Activated T-cell treated with anti-CD3 and anti-CD28 coated beads for 1 hour (primary cell): ENCODE results near the gene EMILIN3.

Source experiments
- DNase-seq: peaks from one replicate; pipeline ENCODE4 v3.0.0-alpha.2; 2020; ENCODE audit warnings: low read depth

EMILIN3 gene

DNA sequence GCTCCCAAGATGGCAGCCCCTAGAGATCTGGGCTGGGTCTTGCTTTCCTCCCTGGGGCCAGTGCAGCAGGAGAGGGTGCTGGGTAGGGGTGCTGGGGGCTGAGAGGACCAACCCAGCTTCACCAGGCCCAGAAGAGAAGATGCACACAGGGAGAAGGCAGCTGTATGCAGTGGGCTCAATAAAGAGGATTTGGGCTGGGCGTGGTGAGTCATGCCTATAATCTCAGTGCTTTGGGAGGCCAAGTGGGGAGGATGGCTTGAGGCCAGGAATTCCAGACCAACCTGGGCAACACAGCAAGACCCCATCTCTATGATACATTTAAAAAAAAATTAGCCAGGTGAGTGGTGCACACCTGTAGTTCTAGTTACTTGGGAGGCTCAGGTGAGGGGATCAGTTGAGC, 25.7 kb upstream of the EMILIN3 start:
- DNase-seq, result no peak

DNA sequence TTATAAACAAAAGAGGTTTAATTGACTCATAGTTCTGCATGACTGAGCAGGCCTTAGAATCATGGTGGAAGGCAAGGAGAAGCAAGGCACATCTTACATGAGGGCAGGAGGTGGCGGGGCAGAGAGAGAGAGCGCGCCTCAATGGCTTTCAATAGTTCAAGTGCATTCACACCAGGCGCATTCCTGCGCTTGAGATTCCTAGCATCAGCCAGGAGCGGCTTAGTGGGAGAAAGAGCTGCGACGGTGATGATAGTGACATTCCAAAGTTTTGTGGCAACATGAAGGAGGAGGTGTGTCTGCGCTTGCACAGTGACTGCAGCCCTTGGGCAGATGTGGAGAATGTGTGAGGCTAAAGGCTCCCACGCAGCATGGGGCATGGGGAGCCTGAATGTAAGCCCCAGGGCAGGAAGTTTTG, 25.0 kb upstream of the EMILIN3 start:
- no peak for DNase-seq

- DNase-seq, result no peak
Measured at GRCh38 chr20:41390889-41391288, 24.3 kb upstream of the EMILIN3 start.

DNA sequence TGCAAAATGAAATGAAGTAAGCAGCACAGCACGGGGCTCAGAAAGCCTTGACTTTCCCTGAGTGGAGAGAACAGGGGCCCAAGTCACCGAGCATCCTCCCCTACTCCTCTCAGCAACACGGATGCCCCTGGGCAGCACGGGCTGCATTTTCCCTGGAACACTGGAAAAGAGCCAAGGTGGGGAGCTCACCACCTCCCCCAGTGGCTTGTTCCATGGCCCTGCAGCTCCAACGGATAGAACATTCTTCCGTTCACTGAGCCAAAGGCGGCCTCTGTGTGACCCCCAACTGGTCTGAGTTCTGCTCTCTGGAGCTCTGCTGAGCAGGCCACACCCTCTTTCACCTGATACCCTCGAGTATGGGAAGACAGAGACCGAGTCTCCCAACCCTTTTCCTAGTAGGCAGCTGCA, 20.8 kb upstream of the EMILIN3 start:
- no peak for DNase-seq

- DNase-seq, result no peak
Measured at GRCh38 chr20:41386502-41387427, 20.1 kb upstream of the EMILIN3 start.

- DNase-seq, result no peak
Measured at GRCh38 chr20:41382791-41383305, 16.2 kb upstream of the EMILIN3 start.

GRCh38 chr20:41380551-41381193, 14.1 kb upstream of the EMILIN3 start:
- DNase-seq, result no peak

DNA sequence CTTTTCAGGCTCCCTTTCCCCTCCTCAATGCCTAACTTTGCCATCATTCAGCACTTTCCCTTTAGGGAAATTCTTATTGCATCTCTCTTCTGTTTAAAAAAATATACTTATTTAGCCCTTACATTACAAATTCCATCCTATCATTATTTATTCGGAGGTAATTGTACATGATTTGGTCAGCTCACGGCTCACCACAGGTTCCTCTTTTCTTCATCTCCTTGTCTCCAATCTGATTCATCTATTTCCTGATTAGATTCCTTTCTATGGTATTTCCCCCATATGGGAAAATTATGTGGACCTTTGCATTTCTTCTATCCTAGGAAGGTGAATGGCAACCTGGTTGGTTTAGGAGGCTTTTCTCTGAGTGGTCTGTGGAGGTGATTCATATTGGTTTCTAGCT, 12.9 kb upstream of the EMILIN3 start:
- DNase-seq, result no peak

GRCh38 chr20:41377275-41377674, 10.7 kb upstream of the EMILIN3 start:
- no peak for DNase-seq

DNA sequence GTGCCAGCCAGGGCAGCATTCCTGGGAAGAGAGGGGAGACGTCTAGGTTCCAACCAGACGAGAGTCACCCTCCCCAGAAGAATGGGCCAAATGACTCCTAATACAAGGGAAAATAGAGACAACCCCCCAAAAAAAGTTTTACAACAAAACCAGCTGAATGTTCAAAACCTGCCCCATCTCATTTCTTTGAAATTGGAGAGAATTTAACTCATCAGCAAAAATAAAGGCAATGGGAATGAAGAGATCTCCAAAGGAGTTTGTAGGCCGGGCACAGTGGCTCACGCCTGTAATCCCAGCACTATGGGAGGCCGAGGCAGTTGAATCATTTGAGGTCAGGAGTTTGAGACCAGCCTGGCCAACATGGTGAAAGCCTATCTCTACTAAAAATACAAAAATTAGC, 9.7 kb upstream of the EMILIN3 start:
- no peak for DNase-seq

GRCh38 chr20:41375846-41376245, 9.2 kb upstream of the EMILIN3 start:
- DNase-seq, result no peak

GRCh38 chr20:41373931-41374920, 7.6 kb upstream of the EMILIN3 start:
- no peak for DNase-seq

- DNase-seq, result no peak
Measured at GRCh38 chr20:41373251-41373783, 6.7 kb upstream of the EMILIN3 start.

GRCh38 chr20:41371371-41371770, 4.8 kb upstream of the EMILIN3 start:
- no peak for DNase-seq

DNA sequence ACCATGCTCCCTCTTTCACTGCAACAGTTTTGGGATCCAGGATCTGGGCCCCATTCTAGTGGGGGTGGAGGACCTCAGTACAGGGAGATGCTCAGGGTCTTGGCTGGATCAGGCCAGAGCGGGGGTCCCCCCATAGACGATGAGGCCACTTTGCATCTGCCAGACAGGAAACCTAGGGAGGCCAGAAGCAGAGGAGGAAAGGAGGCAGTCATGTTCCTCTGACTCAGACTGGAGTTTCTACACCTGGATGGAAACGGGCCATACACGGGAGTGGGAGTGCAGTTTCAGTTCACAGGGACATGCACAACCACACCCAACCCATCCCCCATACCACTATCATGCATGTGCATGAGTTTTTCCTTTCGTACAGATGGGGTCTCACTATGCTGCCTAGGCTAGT, 3.6 kb upstream of the EMILIN3 start:
- no peak for DNase-seq

DNA sequence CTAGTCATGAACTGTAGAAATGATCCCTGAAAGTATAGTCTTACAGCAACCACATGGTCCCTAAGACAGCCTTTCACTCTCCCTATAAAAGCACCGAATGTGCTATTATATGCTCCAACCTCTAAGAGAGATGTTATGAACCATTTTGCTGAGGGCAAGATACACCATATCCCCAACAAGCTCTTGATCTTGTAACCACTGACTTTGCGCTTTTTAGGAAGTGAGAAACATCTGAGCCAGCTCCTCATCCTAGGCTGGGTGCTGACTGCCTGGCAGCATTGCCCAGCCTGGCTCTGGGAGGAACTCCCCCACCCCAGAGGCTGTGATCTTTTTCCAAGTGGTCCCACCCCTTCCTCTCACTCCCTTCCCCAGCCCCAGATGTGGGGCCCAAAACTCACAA, 3.1 kb upstream of the EMILIN3 start:
- DNase-seq, result no peak

DNA sequence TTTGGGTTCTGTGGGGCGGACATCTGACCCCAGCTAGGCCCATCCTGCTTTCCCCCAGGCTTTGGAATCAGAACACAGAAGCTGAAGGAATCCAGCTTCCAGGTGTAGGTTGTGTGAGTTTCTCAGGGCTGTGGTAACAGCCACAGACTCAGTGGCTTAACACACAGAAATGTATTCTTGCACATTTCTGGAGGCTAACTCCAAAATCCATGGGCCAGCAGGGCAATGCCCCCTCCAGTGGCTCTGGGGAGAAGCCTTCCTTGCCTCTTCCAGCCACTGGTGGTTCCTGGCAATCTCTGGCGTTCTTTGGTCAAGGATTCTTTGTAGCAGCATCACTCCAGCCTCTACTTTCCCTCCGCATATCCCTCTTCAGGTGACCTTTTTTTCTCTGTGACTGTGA, 1.3 kb upstream of the EMILIN3 start:
- no peak for DNase-seq

GRCh38 chr20:41367393-41367695, 726 bp upstream of the EMILIN3 start:
- DNase-seq, result no peak

DNA sequence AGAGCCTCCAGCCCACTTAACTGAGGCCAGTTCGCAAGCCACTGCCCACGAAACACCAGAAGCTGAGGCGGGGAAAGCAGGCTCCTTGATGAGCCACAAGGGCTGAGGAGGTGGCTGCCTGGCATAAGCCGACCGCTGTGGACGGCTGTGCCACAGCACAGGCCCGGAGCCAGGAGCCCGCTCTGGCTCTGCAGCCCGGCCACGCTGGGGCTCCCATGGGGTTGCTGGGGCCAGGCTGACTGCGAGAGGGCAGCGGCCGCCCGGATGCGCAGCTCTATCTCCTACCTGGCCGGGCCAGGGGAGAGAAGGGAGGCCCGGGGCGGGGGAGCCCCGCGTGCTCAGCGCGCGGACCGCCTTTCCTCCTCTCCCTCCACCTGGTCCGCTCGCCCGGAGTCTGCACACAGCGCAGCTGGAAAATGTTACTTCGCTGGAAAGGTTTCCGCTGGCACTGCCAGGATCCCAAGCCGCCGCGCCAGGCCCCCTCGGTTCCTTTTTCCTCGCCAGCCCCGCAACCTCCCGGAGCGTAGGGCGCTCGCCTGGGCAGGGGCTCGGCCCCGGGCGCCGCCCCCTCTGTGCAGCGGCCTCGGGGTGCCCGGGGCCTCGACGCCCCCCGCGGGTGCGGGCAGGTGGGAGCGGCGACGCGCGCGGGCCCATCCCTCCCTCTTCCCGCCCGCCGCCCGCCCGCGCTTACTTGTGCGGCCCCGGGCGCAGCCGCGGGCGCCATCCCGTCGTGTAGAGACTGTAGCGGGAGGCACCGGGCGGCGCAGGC, 657 bp downstream of the EMILIN3 start:
- DNase-seq, result no peak

DNA sequence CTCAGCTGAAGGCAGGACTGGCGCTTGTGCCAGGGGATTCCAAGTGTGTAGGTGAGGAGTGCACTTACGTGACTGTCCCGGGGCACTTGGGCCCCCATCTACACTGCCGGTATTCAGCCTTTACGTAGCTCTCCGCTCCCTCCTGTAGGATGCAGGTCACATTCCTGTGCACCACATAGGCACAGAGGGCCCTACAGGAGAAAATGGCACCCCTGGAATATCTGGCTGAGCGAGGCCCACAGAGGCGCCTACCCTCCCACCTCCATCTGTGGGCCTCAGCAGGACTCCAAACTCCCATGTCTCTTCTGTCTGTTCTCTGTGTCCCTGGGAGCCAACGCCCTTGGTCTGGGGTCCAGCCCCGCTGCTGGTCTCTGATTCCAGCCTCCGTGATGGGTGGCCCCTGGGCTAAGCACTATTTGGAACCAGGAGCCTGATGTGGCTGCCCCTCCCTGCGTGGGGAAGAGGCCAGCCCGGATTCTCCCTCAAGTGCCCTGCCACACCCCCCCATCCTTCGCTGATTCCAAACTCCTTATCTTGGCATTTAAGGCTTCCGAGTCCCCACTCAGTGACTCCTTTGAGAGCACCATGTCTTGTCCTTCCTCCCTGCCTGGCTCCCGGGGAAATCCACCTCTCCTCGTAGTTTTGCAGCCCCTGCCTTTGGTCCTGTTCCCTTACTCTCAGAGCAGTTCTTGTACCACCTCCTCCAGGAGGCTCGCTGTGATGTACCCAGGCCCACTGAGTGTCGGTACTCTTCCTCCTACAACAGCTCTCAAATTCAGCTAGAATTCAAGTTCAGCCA, 1.5 kb downstream of the EMILIN3 start:
- no peak for DNase-seq
